Lung (tissue), 12 donors: ENCODE results near the gene ROMO1. TPM values are rescaled to one million over a fixed set of nuclear protein-coding genes. Genes with fewer than 3 reads are reported as not detected.

Experiments
- ATAC-seq: fragments of 200-7000 bp; cut with Tn5 transposase; one replicate; pipeline ENCODE4 v1.9.1; 2020; ENCODE audit warnings: moderate number of reproducible peaks; ENCODE audit not compliant: insufficient read depth, low FRiP score
- DNase-seq, 3 donors: peaks; one replicate each; pipeline ENCODE4 v3.0.0-alpha.2; 2013 to 2017
- H3K27ac ChIP-seq, 2 donors: one replicate each; pipeline ENCODE4 v1.5.1; 2013; ENCODE audit warnings: mild to moderate bottlenecking in 2 of 2, moderate library complexity in 2 of 2, control low read depth in 1 of 2, inconsistent platforms in 1 of 2, low read depth in 1 of 2, low read length in 1 of 2
- H3K27me3 ChIP-seq, 3 donors: one replicate each; pipeline ENCODE4 v1.5.1; 2013; ENCODE audit warnings: low read length in 2 of 3; ENCODE audit not compliant: control insufficient read depth in 3 of 3, insufficient read depth in 3 of 3
- H3K36me3 ChIP-seq, 4 donors: one replicate each; pipeline ENCODE4 v1.5.1; 2013; ENCODE audit warnings: low read length in 4 of 4, mild to moderate bottlenecking in 1 of 4, moderate library complexity in 1 of 4; ENCODE audit not compliant: control insufficient read depth in 4 of 4, insufficient read depth in 4 of 4
- H3K4me1 ChIP-seq, 5 donors: one replicate each; pipeline ENCODE4 v1.5.1; 2013; ENCODE audit warnings: low read length in 5 of 5, mild to moderate bottlenecking in 2 of 5, moderate library complexity in 1 of 5; ENCODE audit not compliant: control insufficient read depth in 5 of 5, insufficient read depth in 5 of 5
- H3K4me3 ChIP-seq: one replicate; pipeline ENCODE4 v1.5.1; 2013; ENCODE audit warnings: mild to moderate bottlenecking, control low read depth, moderate library complexity
- H3K9ac ChIP-seq, 2 donors: one replicate each; pipeline ENCODE4 v1.5.1; 2013; ENCODE audit warnings: low read length in 2 of 2, control low read depth in 1 of 2; ENCODE audit not compliant: insufficient read depth in 1 of 2
- H3K9me3 ChIP-seq, 4 donors: one replicate each; pipeline ENCODE4 v1.5.1; 2013; ENCODE audit warnings: low read length in 3 of 4, mild to moderate bottlenecking in 1 of 4, moderate library complexity in 1 of 4; ENCODE audit not compliant: control insufficient read depth in 4 of 4, insufficient read depth in 3 of 4
- CTCF ChIP-seq: IDR thresholded peaks from 2 replicates; pipeline ENCODE4 v1.5.1; 2012; ENCODE audit warnings: mild to moderate bottlenecking; ENCODE audit errors: control extremely low read depth, extremely low read depth
- WGBS, 2 donors: extraction: QIAGEN DNeasy Blood & Tissue Kit; methylation state at CpG; one replicate each; pipeline ENCODE4 v1.1.7; 2013; 5-methylcytosine and 5-hydroxymethylcytosine counted together
- polyA plus RNA-seq, 2 donors: library from polyadenylated mRNA; stranded (reverse); fragments of 200-250 nt; gene quantifications; one replicate each; pipeline ENCODE4 v1.2.1, GENCODE V29; 2013
- total RNA-seq, 2 donors: library from RNA; depleted of rRNA in 1 of 2; stranded (reverse); fragments of >200 nt in 1 of 2; gene quantifications; one replicate each; pipeline ENCODE4 v1.2.1, GENCODE V29; 2014 to 2021
- donor health status: control.
- donor health status: control.
- donor health status: Bipolar disorder and iron deficiency.
- donor health status: healthy.
- donor health status: DM: yes; HTN: yes; CAD: no.

ROMO1 gene
- total and polyA plus RNA-seq, 4 donors: 98.6 to 501 (median 272) TPM

GRCh38 chr20:35697696-35698297 lies 1.4 kb upstream of the ROMO1 start:
- H3K27me3 ChIP-seq: no peaks in the 10 kb centered on the region
- H3K4me3 ChIP-seq: no peak overlapping the region
- peaks cover 0 to 16% (median 3%) of the 10 kb centered on the region in 5 donors for H3K4me1 ChIP-seq
- WGBS, 2 donors: 74 to 90% methylated on average over 9 of the region's 9 CpGs
- no peak for TF ChIP-seq CTCF
- H3K9ac ChIP-seq: no peak overlapping the region
- no peak overlapping the region for H3K27ac ChIP-seq
- DNase-seq (no peak), ATAC-seq (no peak)
- peaks cover 4 to 11% (median 8%) of the 10 kb centered on the region in 4 donors for H3K36me3 ChIP-seq
- no peaks in the 10 kb centered on the region for H3K9me3 ChIP-seq

- WGBS, 2 donors: 7 to 8% methylated on average over 37 of the region's 37 CpGs
- peaks cover 0 to 16% (median 3%) of the 10 kb centered on the region in 5 donors for H3K4me1 ChIP-seq
- no peaks in the 10 kb centered on the region for H3K27me3 ChIP-seq
- peak overlapping the region; percentile 90 for H3K4me3 ChIP-seq
- H3K36me3 ChIP-seq: peaks cover 4 to 15% (median 7%) of the 10 kb centered on the region in 4 donors
- H3K9me3 ChIP-seq: no peaks in the 10 kb centered on the region
- DNase-seq (peak in 1 of 3 donors; percentile 17), ATAC-seq (peak; percentile 29)
- peak overlapping the region; percentile 45 to 71 for H3K9ac ChIP-seq
- H3K27ac ChIP-seq: peak overlapping the region; percentile 89 to 98
- TF ChIP-seq CTCF: no peak
These were observed 693 bp upstream of the ROMO1 start for GRCh38 chr20:35698298-35699126.

- Histone ChIP-seq H3K4me3 (peak overlapping the region; percentile 90), H3K9ac (peak overlapping the region; percentile 78 to 97), H3K36me3 (peaks cover 7 to 30% (median 16%) of the 10 kb centered on the region in 4 donors), H3K27me3 (no peaks in the 10 kb centered on the region), H3K27ac (peak overlapping the region; percentile 89 to 98), H3K4me1 (peaks cover 0 to 16% (median 3%) of the 10 kb centered on the region in 5 donors), H3K9me3 (no peaks in the 10 kb centered on the region)
- no peak for DNase-seq
- 24 to 27% methylated on average over 6 of the region's 6 CpGs for WGBS, 2 donors
- TF ChIP-seq CTCF: no peak
- no peak for ATAC-seq
These were observed 886 bp downstream of the ROMO1 start for GRCh38 chr20:35699957-35700624.
